Right lobe of liver (tissue), 4 donors: ENCODE results near the gene ATRNL1.

Experiments
- CTCF ChIP-seq, 4 donors: fragments of 200-600 bp in 3 of 4; fragments of 450-650 bp in 1 of 4; IDR thresholded peaks; one replicate each; pipeline versions ENCODE4 v1.5.1 to v1.8.0; 2016 to 2022; ENCODE audit warnings: antibody characterized with exemption in 4 of 4, mild to moderate bottlenecking in 2 of 4
- POLR2A ChIP-seq: fragments of 450-650 bp; IDR thresholded peaks from one replicate; pipeline ENCODE4 v1.6.1; 2017; ENCODE audit warnings: antibody characterized with exemption, mild to moderate bottlenecking
- donor health status: DM: no; HTN: no; CAD: no.
- donor health status: DM: no; HTN: no; CAD: no.
- donor health status: DM: no; HTN: yes; CAD: no.

GRCh38 chr10:115936926-115937767 lies 844.0 kb downstream of the ATRNL1 start:
- TF ChIP-seq CTCF (IDR thresholded peaks at IDR 0.05) (no peak), POLR2A (no peak)
